SU-DHL-6 (cell line): ENCODE data around the gene ERCC8.

Experiments
- H2AFZ ChIP-seq: fragments of 200-600 bp; sonication (generic); 2 replicates; pipeline ENCODE4 v1.6.1; 2014; ENCODE audit warnings: low read depth, mild to moderate bottlenecking, moderate library complexity, mixed read lengths, antibody characterized with exemption, low read length; ENCODE audit not compliant: severe bottlenecking
- H3F3A ChIP-seq: fragments of 200-600 bp; shearing (Covaris generic); 2 replicates; pipeline ENCODE4 v1.6.0; 2016; ENCODE audit warnings: antibody characterized with exemption, mild to moderate bottlenecking; ENCODE audit not compliant: insufficient read depth
- H3K27ac ChIP-seq: fragments of 200-600 bp; sonication (generic); 2 replicates; pipeline ENCODE4 v1.5.1; 2016; ENCODE audit warnings: low read depth, mild to moderate bottlenecking, low read length, moderate library complexity, mixed read lengths
- H3K27me3 ChIP-seq: fragments of 200-600 bp; sonication (generic), shearing (Covaris generic); 2 replicates; pipeline ENCODE4 v1.6.0; 2014; ENCODE audit warnings: mild to moderate bottlenecking, low read length
- H3K36me3 ChIP-seq: fragments of 200-600 bp; sonication (generic); 2 replicates; pipeline ENCODE4 v1.6.1; 2014; ENCODE audit warnings: mild to moderate bottlenecking, low read length, mixed read lengths
- H3K4me2 ChIP-seq: fragments of 300-600, 200-600 bp; shearing (Covaris generic), sonication (generic); 2 replicates; pipeline ENCODE4 v1.6.0; 2014; ENCODE audit warnings: low read length, low read depth, mild to moderate bottlenecking; ENCODE audit not compliant: poor library complexity, severe bottlenecking
- H3K4me3 ChIP-seq: fragments of 200-600 bp; sonication (generic); 2 replicates; pipeline ENCODE4 v1.5.1; 2014; ENCODE audit warnings: antibody characterized with exemption, low read length, mild to moderate bottlenecking, mixed read lengths; ENCODE audit not compliant: insufficient read depth, poor library complexity, severe bottlenecking
- H3K79me2 ChIP-seq: fragments of 200-600 bp; sonication (generic); 2 replicates; pipeline ENCODE4 v1.6.1; 2014; ENCODE audit warnings: mild to moderate bottlenecking, low read length, moderate library complexity; ENCODE audit not compliant: insufficient read depth
- H3K9ac ChIP-seq: fragments of 200-600 bp; sonication (generic); 2 replicates; pipeline ENCODE4 v1.7.0; 2014; ENCODE audit warnings: mild to moderate bottlenecking, low read length
- H3K9me2 ChIP-seq: fragments of 200-600 bp; sonication (generic); replicated peaks from 2 replicates; pipeline ENCODE4 v1.6.1; 2014; ENCODE audit warnings: low read length; ENCODE audit not compliant: insufficient read depth
- H3K9me3 ChIP-seq: fragments of 200-600 bp; sonication (generic); 2 replicates; pipeline ENCODE4 v1.6.1; 2014; ENCODE audit warnings: low read length, mixed read lengths; ENCODE audit not compliant: insufficient read depth
- H4K20me1 ChIP-seq: fragments of 200-600 bp; sonication (generic); 2 replicates; pipeline ENCODE4 v1.6.1; 2014; ENCODE audit warnings: low read depth, mild to moderate bottlenecking, antibody characterized with exemption, low read length, moderate library complexity, mixed read lengths
- CTCF ChIP-seq: fragments of 200-600 bp; sonication (generic); IDR thresholded peaks from one replicate; pipeline ENCODE4 v1.5.1; 2017; ENCODE audit warnings: antibody characterized with exemption, mild to moderate bottlenecking, low read length, moderate library complexity; ENCODE audit not compliant: insufficient read depth, poor library complexity, severe bottlenecking
- EZH2phosphoT487 ChIP-seq: fragments of 200-600 bp; sonication (generic), shearing (Covaris generic); conservative IDR thresholded peaks from 2 replicates; pipeline ENCODE4 v1.6.1; 2018; ENCODE audit warnings: mild to moderate bottlenecking, antibody characterized with exemption, low read length, moderate library complexity, mixed read lengths

Gene ERCC8

GRCh38 chr5:60826653-60827052, 118.2 kb downstream of the ERCC8 start:
- H3K9me3 ChIP-seq, result no peaks in the 10 kb centered on the region
- H3K27ac ChIP-seq, result no peak overlapping the region
- no peaks in the 10 kb centered on the region for H3K9me2 ChIP-seq
- H3K27me3 ChIP-seq, result no peaks in the 10 kb centered on the region
- H3K36me3 ChIP-seq, result no peaks in the 10 kb centered on the region
- H4K20me1 ChIP-seq, result no peaks in the 10 kb centered on the region
- no peak overlapping the region for H2AFZ ChIP-seq
- no peak overlapping the region for H3K4me2 ChIP-seq
- H3K79me2 ChIP-seq, result no peaks in the 10 kb centered on the region
- H3F3A ChIP-seq, result no peaks in the 10 kb centered on the region
- H3K9ac ChIP-seq, result no peak overlapping the region
- TF ChIP-seq CTCF (no peak), EZH2phosphoT487 (no peak)
- no peak overlapping the region for H3K4me3 ChIP-seq
